GM12878 (cell line): Measurements from ENCODE around the gene FAM163B. TPM values are rescaled to one million over a fixed set of nuclear protein-coding genes. Genes with fewer than 3 reads are reported as not detected.

ENCODE experiments used
- ATAC-seq: fragments of 200-7000 bp; cut with Tn5 transposase; 3 replicates; pipeline ENCODE4 v1.9.1; 2020; ENCODE audit warnings: mild to moderate bottlenecking, moderate library complexity
- BruUV-seq: library from RNA; stranded (reverse); fragments of 400-500 nt; replicated peaks from 2 replicates; lab custom pipeline; 2021; lab: Mats Ljungman, UMichigan
- CTCF ChIA-PET: fragments of 300-600 bp; sonication (Branson Sonifier 250); formaldehyde crosslinking; extraction: SDS; loops from one replicate; lab custom pipeline; 2021; ENCODE audit warnings: inconsistent platforms; lab: Yijun Ruan, JAX
- POLR2A ChIA-PET: fragments of 350-600 bp; formaldehyde crosslinking; extraction: SDS; loops from one replicate; lab custom pipeline; 2021; ENCODE audit warnings: inconsistent platforms; lab: Charles Lee
- RAD21 ChIA-PET: fragments of 300-600 bp; sonication (Branson Sonifier 250); formaldehyde crosslinking; loops from one replicate; lab custom pipeline; 2023; ENCODE audit warnings: antibody characterized with exemption; ENCODE audit not compliant: unreplicated experiment; lab: Charles Lee
- SMC1A ChIA-PET: fragments of 300-600 bp; sonication (Branson Sonifier 250); formaldehyde crosslinking; loops from one replicate; lab custom pipeline; 2023; ENCODE audit not compliant: unreplicated experiment, uncharacterized antibody; lab: Charles Lee
- DNase-seq: peaks from one replicate; pipeline ENCODE4 v3.0.0-alpha.2; 2011; ENCODE audit warnings: low read depth, low spot score
- FAIRE-seq: peaks from 3 replicates; lab custom pipeline; 2011; peaks lifted over from hg19 to GRCh38; lab: Jason Lieb, UNC
- H2AFZ ChIP-seq: 2 replicates; pipeline ENCODE4 v1.6.0; 2011; ENCODE audit warnings: low read depth, low read length, control low read depth; ENCODE audit not compliant: control insufficient read depth
- H3K27ac ChIP-seq: 2 replicates; pipeline ENCODE4 v1.5.1; 2011; ENCODE audit warnings: control low read depth; ENCODE audit not compliant: control insufficient read depth, insufficient read depth
- H3K27me3 ChIP-seq, 2 experiments: replicated peaks in 1 of 2; 2 replicates each; pipeline versions ENCODE4 v1.6.0 to v1.6.1; 2011; ENCODE audit warnings: low read length in 1 of 2; ENCODE audit not compliant: control insufficient read depth in 2 of 2, insufficient read depth in 2 of 2
- H3K36me3 ChIP-seq, 2 experiments: 2 replicates each; pipeline ENCODE4 v1.5.1; 2011; ENCODE audit warnings: low read length in 1 of 2; ENCODE audit not compliant: control insufficient read depth in 2 of 2, insufficient read depth in 2 of 2
- H3K4me1 ChIP-seq: 2 replicates; pipeline ENCODE4 v1.6.1; 2011; ENCODE audit warnings: mild to moderate bottlenecking, low read length, moderate library complexity, mixed read lengths; ENCODE audit not compliant: control insufficient read depth, insufficient read depth
- H3K4me2 ChIP-seq: 2 replicates; pipeline ENCODE4 v1.6.0; 2011; ENCODE audit warnings: control low read depth; ENCODE audit not compliant: control insufficient read depth, insufficient read depth
- H3K4me3 ChIP-seq: fragments of 200-600 bp; sonication (generic); 2 replicates; pipeline ENCODE4 v1.5.1; 2016
- H3K79me2 ChIP-seq: 2 replicates; pipeline ENCODE4 v1.6.0; 2011; ENCODE audit warnings: low read length; ENCODE audit not compliant: control insufficient read depth, insufficient read depth
- H3K9ac ChIP-seq: 2 replicates; pipeline ENCODE4 v1.8.0; 2011; ENCODE audit warnings: low read length, control low read depth, mixed read lengths; ENCODE audit not compliant: control insufficient read depth, insufficient read depth
- H3K9me3 ChIP-seq: replicated peaks from 3 replicates; pipeline ENCODE4 v1.5.1; 2011; ENCODE audit warnings: mild to moderate bottlenecking, low read length; ENCODE audit not compliant: control insufficient read depth, insufficient read depth
- H4K20me1 ChIP-seq: 2 replicates; pipeline ENCODE4 v1.6.0; 2011; ENCODE audit not compliant: control insufficient read depth, insufficient read depth
- BMI1 ChIP-seq: fragments of 450-650 bp; IDR thresholded peaks from 2 replicates; pipeline ENCODE4 v1.6.1; 2016; ENCODE audit warnings: mild to moderate bottlenecking, moderate library complexity, borderline replicate concordance
- EP300 ChIP-seq, 2 experiments: fragments of 150-350 bp in 1 of 2; IDR thresholded peaks; 2 replicates each; pipeline ENCODE4 v1.6.1; 2011 to 2012; ENCODE audit warnings: low read depth in 2 of 2, low read length in 2 of 2, borderline replicate concordance in 1 of 2, improper control_type of control experiment in 1 of 2, inconsistent platforms in 1 of 2; ENCODE audit not compliant: control insufficient read depth in 1 of 2
- IKZF2 ChIP-seq, 2 experiments: fragments of 450-650 bp; IDR thresholded peaks; 2 replicates each; pipeline ENCODE4 v1.6.1; 2017; ENCODE audit warnings: mild to moderate bottlenecking in 2 of 2, moderate library complexity in 2 of 2
- JUND ChIP-seq: IDR thresholded peaks from 2 replicates; pipeline ENCODE4 v1.6.1; 2012; ENCODE audit warnings: low read depth, mild to moderate bottlenecking, low read length, improper control_type of control experiment, moderate library complexity
- KDM1A ChIP-seq: fragments of 200-600 bp; sonication (generic); IDR thresholded peaks from 2 replicates; pipeline ENCODE4 v1.6.1; 2016; ENCODE audit warnings: borderline replicate concordance
- RCOR1 ChIP-seq: conservative IDR thresholded peaks from 2 replicates; pipeline ENCODE4 v1.6.1; 2012; ENCODE audit warnings: low read depth, low read length, improper control_type of control experiment
- SRF ChIP-seq, 2 experiments: IDR thresholded peaks; 2 replicates each; pipeline ENCODE4 v1.6.1; 2011; ENCODE audit warnings: low read depth in 2 of 2, low read length in 2 of 2, mild to moderate bottlenecking in 1 of 2, moderate library complexity in 1 of 2
- WGBS: methylation state at CpG from one replicate; pipeline ENCODE4 v1.1.6; 2016; ENCODE audit warnings: low lambda C conversion rate; ENCODE audit not compliant: insufficient replicate concordance, insufficient coverage; ENCODE audit errors: missing lambda C conversion rate; 5-methylcytosine and 5-hydroxymethylcytosine counted together
- in situ Hi-C: fragments of 300-500 bp; cut with MboI; formaldehyde crosslinking; loops from 9 replicates; pipeline ENCODE4 v1.14.3; 2018; ENCODE audit warnings: mixed read lengths
- intact Hi-C: fragments of 100-400 bp; cut with micrococcal nuclease; formaldehyde crosslinking; loops from one replicate; pipeline ENCODE4 v1.14.2; 2022; ENCODE audit not compliant: unreplicated experiment
- polyA plus RNA-seq, 11 experiments: library from polyadenylated mRNA; depleted of rRNA in 4 of 11; unstranded in 6 of 11; stranded (reverse) in 5 of 11; fragments of >200 nt; fragmentation: Nextera tagmentation in 4 of 11; fragmentation: Illumina TruSeq in 1 of 11; extraction: Ambion mirVana in 4 of 11; extraction: Trizol in 1 of 11; gene quantifications; 1 replicate in 1 of 11; 2 replicates in 10 of 11; pipeline versions ENCODE4 v1.2.1 to v1.2.3, GENCODE V29; 2011 to 2016; ENCODE audit warnings: inconsistent platforms in 2 of 11, missing spikeins in 2 of 11, low read depth in 1 of 11
- total RNA-seq, 4 experiments: library from RNA; depleted of rRNA in 3 of 4; stranded (reverse); fragments of >200 nt in 3 of 4; fragmentation: Illumina TruSeq in 1 of 4; extraction: Trizol in 1 of 4; gene quantifications; 2 replicates each; pipeline versions ENCODE4 v1.2.1 to v1.2.3, GENCODE V29; 2013 to 2021
- TF ChIP-seq, protein P1 (sequence below): fragments of 150-350 bp; IDR thresholded peaks from 2 replicates; pipeline ENCODE4 v1.6.1; 2016; ENCODE audit warnings: low read depth, low read length
- TF ChIP-seq, protein P2 (sequence below): fragments of 450-650 bp; IDR thresholded peaks from 2 replicates; pipeline ENCODE4 v1.6.1; 2017; ENCODE audit warnings: antibody characterized with exemption, mild to moderate bottlenecking, moderate library complexity

The FAM163B gene
- total and polyA plus RNA-seq, 10 of the 15 experiments (the other 5 are each of a cell fraction or from before 2014, with no cell fraction given) = not detected

DNA sequence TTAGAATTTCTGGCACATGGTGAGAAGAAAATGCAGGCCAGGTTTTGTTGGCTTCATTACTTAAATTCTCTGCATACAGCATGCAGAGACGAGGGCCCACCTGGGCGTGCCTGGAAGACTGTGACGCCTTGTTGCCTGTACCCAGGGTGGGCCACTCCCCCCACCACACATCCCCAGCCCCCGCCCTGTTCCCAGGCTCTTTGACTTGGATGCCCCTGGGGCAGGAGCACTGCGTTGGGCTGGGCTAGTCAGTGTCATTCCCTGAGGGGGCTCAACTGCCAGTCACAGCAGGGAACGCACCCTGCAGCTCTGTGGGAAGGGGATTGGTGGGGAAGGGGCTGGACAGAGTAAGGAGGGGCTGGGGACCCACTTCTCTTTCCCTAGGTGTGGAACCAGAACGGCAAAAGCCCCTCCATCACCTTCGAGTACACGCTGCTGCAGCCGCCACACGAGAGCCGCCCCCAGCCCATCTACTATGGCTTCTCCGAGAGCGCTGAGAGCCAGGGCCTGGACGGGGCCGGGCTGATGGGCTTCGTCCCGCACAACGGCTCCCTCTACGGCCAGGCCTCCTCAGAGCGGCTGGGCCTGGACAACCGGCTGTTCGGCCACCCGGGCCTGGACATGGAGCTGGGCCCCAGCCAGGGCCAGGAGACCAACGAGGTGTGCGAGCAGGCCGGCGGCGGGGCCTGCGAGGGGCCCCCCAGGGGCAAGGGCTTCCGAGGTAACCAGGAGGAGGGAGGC is 55.0 kb downstream of the FAM163B start (continued):
- TF ChIP-seq, protein P1, sequence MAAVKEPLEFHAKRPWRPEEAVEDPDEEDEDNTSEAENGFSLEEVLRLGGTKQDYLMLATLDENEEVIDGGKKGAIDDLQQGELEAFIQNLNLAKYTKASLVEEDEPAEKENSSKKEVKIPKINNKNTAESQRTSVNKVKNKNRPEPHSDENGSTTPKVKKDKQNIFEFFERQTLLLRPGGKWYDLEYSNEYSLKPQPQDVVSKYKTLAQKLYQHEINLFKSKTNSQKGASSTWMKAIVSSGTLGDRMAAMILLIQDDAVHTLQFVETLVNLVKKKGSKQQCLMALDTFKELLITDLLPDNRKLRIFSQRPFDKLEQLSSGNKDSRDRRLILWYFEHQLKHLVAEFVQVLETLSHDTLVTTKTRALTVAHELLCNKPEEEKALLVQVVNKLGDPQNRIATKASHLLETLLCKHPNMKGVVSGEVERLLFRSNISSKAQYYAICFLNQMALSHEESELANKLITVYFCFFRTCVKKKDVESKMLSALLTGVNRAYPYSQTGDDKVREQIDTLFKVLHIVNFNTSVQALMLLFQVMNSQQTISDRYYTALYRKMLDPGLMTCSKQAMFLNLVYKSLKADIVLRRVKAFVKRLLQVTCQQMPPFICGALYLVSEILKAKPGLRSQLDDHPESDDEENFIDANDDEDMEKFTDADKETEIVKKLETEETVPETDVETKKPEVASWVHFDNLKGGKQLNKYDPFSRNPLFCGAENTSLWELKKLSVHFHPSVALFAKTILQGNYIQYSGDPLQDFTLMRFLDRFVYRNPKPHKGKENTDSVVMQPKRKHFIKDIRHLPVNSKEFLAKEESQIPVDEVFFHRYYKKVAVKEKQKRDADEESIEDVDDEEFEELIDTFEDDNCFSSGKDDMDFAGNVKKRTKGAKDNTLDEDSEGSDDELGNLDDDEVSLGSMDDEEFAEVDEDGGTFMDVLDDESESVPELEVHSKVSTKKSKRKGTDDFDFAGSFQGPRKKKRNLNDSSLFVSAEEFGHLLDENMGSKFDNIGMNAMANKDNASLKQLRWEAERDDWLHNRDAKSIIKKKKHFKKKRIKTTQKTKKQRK = no peak
- TF ChIP-seq EP300 (IDR thresholded peaks at IDR 0.05; ENCODE audit: borderline replicate concordance in 1 of 2, control insufficient read depth in 1 of 2, low read depth in 2 of 2, low read length in 2 of 2) = no peak
- no peak for TF ChIP-seq KDM1A
- TF ChIP-seq BMI1 = no peak

DNA sequence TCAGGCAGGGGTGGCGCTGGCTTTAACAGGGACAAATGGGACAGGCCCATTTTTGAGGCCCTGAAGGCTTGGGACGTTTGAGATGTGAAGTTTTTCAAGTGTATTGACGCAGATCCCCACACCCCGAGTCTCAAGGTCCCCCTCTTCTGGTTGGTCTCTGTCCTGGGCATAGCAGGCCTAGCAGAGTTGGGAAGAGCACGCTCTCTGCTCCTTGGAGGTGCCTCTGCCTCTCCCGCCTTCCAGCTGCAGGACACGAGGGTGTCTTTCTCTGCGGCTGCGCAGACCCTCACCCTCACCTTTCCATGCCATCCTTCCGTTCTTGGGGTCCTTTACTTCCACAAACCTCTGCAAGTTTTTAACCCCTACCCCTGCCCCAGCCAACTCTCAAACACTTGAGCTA is 56.1 kb downstream of the FAM163B start:
- in situ Hi-C loops (no loop called here), intact Hi-C loops (no loop called here)
- H3K4me2 ChIP-seq = no peak overlapping the region
- H4K20me1 ChIP-seq = no peaks in the 10 kb centered on the region
- RAD21 ChIA-PET = no interaction called here
- BruUV-seq = no TSS peak
- H3K79me2 ChIP-seq = no peaks in the 10 kb centered on the region
- H3K27me3 ChIP-seq = no peaks in the 10 kb centered on the region; a peak in 2 of 4 replicates
- SMC1A ChIA-PET = no interaction called here
- POLR2A ChIA-PET = no interaction called here
- no peaks in the 10 kb centered on the region for H3K36me3 ChIP-seq
- CTCF ChIA-PET = no interaction called here
- TF ChIP-seq SRF (IDR thresholded peaks at IDR 0.05; ENCODE audit: low read depth in 2 of 2, low read length in 2 of 2) = no peak
- TF ChIP-seq JUND = no peak
- TF ChIP-seq, protein P2, sequence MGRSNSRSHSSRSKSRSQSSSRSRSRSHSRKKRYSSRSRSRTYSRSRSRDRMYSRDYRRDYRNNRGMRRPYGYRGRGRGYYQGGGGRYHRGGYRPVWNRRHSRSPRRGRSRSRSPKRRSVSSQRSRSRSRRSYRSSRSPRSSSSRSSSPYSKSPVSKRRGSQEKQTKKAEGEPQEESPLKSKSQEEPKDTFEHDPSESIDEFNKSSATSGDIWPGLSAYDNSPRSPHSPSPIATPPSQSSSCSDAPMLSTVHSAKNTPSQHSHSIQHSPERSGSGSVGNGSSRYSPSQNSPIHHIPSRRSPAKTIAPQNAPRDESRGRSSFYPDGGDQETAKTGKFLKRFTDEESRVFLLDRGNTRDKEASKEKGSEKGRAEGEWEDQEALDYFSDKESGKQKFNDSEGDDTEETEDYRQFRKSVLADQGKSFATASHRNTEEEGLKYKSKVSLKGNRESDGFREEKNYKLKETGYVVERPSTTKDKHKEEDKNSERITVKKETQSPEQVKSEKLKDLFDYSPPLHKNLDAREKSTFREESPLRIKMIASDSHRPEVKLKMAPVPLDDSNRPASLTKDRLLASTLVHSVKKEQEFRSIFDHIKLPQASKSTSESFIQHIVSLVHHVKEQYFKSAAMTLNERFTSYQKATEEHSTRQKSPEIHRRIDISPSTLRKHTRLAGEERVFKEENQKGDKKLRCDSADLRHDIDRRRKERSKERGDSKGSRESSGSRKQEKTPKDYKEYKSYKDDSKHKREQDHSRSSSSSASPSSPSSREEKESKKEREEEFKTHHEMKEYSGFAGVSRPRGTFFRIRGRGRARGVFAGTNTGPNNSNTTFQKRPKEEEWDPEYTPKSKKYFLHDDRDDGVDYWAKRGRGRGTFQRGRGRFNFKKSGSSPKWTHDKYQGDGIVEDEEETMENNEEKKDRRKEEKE = no peak
- no peak for TF ChIP-seq RCOR1
- no peak for TF ChIP-seq IKZF2 (IDR thresholded peaks at IDR 0.05)
- H3K4me3 ChIP-seq = no peak overlapping the region
- no peak overlapping the region for H3K9ac ChIP-seq
- 11% methylated on average over 10 of the region's 10 CpGs for WGBS
- no peak overlapping the region for H2AFZ ChIP-seq
- no peaks in the 10 kb centered on the region for H3K9me3 ChIP-seq
- ATAC-seq (no peak), DNase-seq (no peak), FAIRE-seq (no peak)
- no peak overlapping the region for H3K27ac ChIP-seq
- peaks cover 6% of the 10 kb centered on the region for H3K4me1 ChIP-seq
